Measurements from ENCODE around the gene GSTK1. TPM values are rescaled to one million over a fixed set of nuclear protein-coding genes. Genes with fewer than 3 reads are reported as not detected.

Gene GSTK1
- total and polyA plus RNA-seq, 9 of the 15 experiments (the other 6 are each of a cell fraction or from before 2014, with no cell fraction given): 155 to 441 (median 233) TPM

DNA sequence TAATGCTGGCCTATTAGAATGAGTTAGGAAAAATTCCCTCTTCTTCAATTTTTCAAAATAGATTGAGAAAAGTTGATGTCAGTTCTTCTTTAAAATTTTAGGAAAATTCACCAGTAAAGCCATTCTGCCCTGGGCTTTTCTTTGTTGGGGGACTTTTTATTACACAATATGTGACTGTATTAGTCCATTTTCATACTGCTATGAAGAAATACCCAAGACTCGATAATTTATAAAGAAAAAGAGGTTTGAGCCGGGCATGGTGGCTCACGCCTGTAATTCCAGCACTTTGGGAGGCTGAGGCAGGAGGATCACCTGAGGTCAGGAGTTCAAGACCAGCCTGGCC lies 28.7 kb upstream of the GSTK1 start (continued):
- TF ChIP-seq, protein P1, sequence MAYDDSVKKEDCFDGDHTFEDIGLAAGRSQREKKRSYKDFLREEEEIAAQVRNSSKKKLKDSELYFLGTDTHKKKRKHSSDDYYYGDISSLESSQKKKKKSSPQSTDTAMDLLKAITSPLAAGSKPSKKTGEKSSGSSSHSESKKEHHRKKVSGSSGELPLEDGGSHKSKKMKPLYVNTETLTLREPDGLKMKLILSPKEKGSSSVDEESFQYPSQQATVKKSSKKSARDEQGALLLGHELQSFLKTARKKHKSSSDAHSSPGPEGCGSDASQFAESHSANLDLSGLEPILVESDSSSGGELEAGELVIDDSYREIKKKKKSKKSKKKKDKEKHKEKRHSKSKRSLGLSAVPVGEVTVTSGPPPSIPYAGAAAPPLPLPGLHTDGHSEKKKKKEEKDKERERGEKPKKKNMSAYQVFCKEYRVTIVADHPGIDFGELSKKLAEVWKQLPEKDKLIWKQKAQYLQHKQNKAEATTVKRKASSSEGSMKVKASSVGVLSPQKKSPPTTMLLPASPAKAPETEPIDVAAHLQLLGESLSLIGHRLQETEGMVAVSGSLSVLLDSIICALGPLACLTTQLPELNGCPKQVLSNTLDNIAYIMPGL (CRISPR knock-in tag; IDR thresholded peaks at IDR 0.05): no peak
- TF ChIP-seq ZNF23 (CRISPR knock-in tag; IDR thresholded peaks at IDR 0.05): no peak
- no peak for TF ChIP-seq ZNF609 (CRISPR knock-in tag; IDR thresholded peaks at IDR 0.05; ENCODE audit: borderline replicate concordance)
- TF ChIP-seq, protein P2, sequence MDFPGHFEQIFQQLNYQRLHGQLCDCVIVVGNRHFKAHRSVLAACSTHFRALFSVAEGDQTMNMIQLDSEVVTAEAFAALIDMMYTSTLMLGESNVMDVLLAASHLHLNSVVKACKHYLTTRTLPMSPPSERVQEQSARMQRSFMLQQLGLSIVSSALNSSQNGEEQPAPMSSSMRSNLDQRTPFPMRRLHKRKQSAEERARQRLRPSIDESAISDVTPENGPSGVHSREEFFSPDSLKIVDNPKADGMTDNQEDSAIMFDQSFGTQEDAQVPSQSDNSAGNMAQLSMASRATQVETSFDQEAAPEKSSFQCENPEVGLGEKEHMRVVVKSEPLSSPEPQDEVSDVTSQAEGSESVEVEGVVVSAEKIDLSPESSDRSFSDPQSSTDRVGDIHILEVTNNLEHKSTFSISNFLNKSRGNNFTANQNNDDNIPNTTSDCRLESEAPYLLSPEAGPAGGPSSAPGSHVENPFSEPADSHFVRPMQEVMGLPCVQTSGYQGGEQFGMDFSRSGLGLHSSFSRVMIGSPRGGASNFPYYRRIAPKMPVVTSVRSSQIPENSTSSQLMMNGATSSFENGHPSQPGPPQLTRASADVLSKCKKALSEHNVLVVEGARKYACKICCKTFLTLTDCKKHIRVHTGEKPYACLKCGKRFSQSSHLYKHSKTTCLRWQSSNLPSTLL (IDR thresholded peaks at IDR 0.05): no peak
- no peak for TF ChIP-seq WHSC1 (IDR thresholded peaks at IDR 0.05; ENCODE audit: low read length)
- TF ChIP-seq ARID4B (CRISPR knock-in tag; IDR thresholded peaks at IDR 0.05): no peak
- TF ChIP-seq, protein P3, sequence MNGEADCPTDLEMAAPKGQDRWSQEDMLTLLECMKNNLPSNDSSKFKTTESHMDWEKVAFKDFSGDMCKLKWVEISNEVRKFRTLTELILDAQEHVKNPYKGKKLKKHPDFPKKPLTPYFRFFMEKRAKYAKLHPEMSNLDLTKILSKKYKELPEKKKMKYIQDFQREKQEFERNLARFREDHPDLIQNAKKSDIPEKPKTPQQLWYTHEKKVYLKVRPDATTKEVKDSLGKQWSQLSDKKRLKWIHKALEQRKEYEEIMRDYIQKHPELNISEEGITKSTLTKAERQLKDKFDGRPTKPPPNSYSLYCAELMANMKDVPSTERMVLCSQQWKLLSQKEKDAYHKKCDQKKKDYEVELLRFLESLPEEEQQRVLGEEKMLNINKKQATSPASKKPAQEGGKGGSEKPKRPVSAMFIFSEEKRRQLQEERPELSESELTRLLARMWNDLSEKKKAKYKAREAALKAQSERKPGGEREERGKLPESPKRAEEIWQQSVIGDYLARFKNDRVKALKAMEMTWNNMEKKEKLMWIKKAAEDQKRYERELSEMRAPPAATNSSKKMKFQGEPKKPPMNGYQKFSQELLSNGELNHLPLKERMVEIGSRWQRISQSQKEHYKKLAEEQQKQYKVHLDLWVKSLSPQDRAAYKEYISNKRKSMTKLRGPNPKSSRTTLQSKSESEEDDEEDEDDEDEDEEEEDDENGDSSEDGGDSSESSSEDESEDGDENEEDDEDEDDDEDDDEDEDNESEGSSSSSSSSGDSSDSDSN (IDR thresholded peaks at IDR 0.05; ENCODE audit: borderline replicate concordance in 1 of 2, low read depth in 2 of 2, low read length in 2 of 2): no peak
- TF ChIP-seq SOX6 (IDR thresholded peaks at IDR 0.05): no peak
- TF ChIP-seq NR2C1 (IDR thresholded peaks at IDR 0.05): no peak
- TF ChIP-seq NR2C1 (tag; IDR thresholded peaks at IDR 0.05): no peak

Measured in K562 (cell line).